Ishikawa (cell line): Measurements from ENCODE around the gene ATG4C.
A peak's percentile ranks its signal among the peaks of the same experiment; 100 is the strongest.

ENCODE experiments used
- CEBPB ChIP-seq: IDR thresholded peaks from 2 replicates; pipeline ENCODE4 v1.6.1; 2012
- CREB1 ChIP-seq: IDR thresholded peaks from 2 replicates; pipeline ENCODE4 v1.6.1; 2012; ENCODE audit warnings: low read depth
- EGR1 ChIP-seq: IDR thresholded peaks from 2 replicates; pipeline ENCODE4 v1.6.1; 2012
- EP300 ChIP-seq: IDR thresholded peaks from 2 replicates; pipeline ENCODE4 v1.6.1; 2012; ENCODE audit warnings: borderline replicate concordance
- FOXM1 ChIP-seq: IDR thresholded peaks from 2 replicates; pipeline ENCODE4 v1.6.1; 2012; ENCODE audit warnings: low read depth, borderline replicate concordance
- NFIC ChIP-seq: IDR thresholded peaks from 2 replicates; pipeline ENCODE4 v1.6.1; 2012
- RAD21 ChIP-seq: IDR thresholded peaks from 2 replicates; pipeline ENCODE4 v1.6.1; 2012; ENCODE audit warnings: low read depth
- TAF1 ChIP-seq: IDR thresholded peaks from 2 replicates; pipeline ENCODE4 v1.6.1; 2012; ENCODE audit warnings: low read depth, mild to moderate bottlenecking
- TCF12 ChIP-seq: IDR thresholded peaks from 2 replicates; pipeline ENCODE4 v1.6.1; 2012; ENCODE audit warnings: low read depth
- TEAD4 ChIP-seq: IDR thresholded peaks from 2 replicates; pipeline ENCODE4 v1.6.1; 2012
- YY1 ChIP-seq: IDR thresholded peaks from 2 replicates; pipeline ENCODE4 v1.6.1; 2012; ENCODE audit warnings: low read depth
- ZBTB7A ChIP-seq: IDR thresholded peaks from 2 replicates; pipeline ENCODE4 v1.6.1; 2012; ENCODE audit warnings: low read depth
- TF ChIP-seq, protein P1 (sequence below): IDR thresholded peaks from 2 replicates; pipeline ENCODE4 v1.6.1; 2012; ENCODE audit warnings: low read depth, mild to moderate bottlenecking
- TF ChIP-seq, protein P2 (sequence below): IDR thresholded peaks from 2 replicates; pipeline ENCODE4 v1.6.1; 2012
- TF ChIP-seq, protein P3 (sequence below): IDR thresholded peaks from 2 replicates; pipeline ENCODE4 v1.6.1; 2012

ATG4C gene

DNA sequence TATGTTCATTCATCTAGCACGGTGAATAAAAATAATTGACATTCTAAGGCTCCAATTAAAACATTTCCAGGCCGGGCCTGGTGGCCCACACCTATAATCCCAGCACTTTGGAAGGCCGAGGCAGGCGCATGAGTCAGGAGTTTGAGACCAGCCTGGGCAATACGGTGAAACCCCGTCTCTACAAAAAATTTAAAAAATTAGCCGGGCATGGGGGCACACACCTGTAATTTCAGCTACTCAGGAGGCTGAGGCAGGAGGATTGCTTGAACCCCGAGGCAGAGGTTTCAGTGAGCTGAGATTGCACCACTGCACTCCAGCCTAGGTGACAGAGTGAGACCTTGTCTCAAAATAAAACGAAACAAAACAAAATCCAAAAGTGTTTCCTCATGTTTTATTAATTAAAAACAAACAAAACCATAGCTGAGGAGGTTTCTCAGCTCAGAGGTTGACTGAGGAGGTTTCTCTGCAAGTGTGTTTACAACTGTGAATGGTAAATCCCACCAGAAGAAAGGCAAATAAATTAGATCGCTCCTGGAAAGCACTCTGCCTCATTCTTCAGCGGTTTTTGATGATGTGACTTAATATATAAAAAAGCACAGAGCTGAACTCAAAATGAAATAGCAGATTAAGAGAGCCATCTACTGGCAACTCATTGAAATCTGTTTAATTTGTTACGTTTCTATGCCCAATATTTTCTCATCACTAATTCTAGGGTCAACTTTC lies 37.7 kb upstream of the ATG4C start:
- TF ChIP-seq RAD21 (peak; percentile 84), CREB1 (no peak)

DNA sequence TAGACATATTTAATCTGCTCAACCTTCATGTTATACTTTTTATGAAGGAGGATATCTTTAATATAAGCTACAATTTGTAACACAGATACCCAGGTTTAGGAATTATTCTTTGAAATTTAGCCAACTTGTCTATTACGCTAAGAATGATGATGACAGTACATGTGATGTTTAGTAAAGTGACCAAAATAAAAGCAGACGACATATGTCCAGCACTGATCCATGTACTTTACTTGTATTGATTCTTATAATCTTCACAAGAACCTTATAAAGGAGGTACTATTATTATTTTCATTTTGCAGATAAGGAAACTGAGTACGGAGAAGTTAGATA lies 37.2 kb upstream of the ATG4C start:
- TF ChIP-seq TEAD4 (no peak), ZBTB7A (no peak), CREB1 (no peak), TCF12 (no peak), EP300 (no peak), NFIC (no peak), YY1 (no peak), EGR1 (no peak), TAF1 (no peak), RAD21 (no peak), FOXM1 (no peak), CEBPB (no peak)
- TF ChIP-seq, protein P1, sequence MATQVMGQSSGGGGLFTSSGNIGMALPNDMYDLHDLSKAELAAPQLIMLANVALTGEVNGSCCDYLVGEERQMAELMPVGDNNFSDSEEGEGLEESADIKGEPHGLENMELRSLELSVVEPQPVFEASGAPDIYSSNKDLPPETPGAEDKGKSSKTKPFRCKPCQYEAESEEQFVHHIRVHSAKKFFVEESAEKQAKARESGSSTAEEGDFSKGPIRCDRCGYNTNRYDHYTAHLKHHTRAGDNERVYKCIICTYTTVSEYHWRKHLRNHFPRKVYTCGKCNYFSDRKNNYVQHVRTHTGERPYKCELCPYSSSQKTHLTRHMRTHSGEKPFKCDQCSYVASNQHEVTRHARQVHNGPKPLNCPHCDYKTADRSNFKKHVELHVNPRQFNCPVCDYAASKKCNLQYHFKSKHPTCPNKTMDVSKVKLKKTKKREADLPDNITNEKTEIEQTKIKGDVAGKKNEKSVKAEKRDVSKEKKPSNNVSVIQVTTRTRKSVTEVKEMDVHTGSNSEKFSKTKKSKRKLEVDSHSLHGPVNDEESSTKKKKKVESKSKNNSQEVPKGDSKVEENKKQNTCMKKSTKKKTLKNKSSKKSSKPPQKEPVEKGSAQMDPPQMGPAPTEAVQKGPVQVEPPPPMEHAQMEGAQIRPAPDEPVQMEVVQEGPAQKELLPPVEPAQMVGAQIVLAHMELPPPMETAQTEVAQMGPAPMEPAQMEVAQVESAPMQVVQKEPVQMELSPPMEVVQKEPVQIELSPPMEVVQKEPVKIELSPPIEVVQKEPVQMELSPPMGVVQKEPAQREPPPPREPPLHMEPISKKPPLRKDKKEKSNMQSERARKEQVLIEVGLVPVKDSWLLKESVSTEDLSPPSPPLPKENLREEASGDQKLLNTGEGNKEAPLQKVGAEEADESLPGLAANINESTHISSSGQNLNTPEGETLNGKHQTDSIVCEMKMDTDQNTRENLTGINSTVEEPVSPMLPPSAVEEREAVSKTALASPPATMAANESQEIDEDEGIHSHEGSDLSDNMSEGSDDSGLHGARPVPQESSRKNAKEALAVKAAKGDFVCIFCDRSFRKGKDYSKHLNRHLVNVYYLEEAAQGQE = no peak
- TF ChIP-seq, protein P2, sequence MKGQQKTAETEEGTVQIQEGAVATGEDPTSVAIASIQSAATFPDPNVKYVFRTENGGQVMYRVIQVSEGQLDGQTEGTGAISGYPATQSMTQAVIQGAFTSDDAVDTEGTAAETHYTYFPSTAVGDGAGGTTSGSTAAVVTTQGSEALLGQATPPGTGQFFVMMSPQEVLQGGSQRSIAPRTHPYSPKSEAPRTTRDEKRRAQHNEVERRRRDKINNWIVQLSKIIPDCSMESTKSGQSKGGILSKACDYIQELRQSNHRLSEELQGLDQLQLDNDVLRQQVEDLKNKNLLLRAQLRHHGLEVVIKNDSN = no peak
- TF ChIP-seq, protein P3, sequence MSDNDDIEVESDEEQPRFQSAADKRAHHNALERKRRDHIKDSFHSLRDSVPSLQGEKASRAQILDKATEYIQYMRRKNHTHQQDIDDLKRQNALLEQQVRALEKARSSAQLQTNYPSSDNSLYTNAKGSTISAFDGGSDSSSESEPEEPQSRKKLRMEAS = no peak

DNA sequence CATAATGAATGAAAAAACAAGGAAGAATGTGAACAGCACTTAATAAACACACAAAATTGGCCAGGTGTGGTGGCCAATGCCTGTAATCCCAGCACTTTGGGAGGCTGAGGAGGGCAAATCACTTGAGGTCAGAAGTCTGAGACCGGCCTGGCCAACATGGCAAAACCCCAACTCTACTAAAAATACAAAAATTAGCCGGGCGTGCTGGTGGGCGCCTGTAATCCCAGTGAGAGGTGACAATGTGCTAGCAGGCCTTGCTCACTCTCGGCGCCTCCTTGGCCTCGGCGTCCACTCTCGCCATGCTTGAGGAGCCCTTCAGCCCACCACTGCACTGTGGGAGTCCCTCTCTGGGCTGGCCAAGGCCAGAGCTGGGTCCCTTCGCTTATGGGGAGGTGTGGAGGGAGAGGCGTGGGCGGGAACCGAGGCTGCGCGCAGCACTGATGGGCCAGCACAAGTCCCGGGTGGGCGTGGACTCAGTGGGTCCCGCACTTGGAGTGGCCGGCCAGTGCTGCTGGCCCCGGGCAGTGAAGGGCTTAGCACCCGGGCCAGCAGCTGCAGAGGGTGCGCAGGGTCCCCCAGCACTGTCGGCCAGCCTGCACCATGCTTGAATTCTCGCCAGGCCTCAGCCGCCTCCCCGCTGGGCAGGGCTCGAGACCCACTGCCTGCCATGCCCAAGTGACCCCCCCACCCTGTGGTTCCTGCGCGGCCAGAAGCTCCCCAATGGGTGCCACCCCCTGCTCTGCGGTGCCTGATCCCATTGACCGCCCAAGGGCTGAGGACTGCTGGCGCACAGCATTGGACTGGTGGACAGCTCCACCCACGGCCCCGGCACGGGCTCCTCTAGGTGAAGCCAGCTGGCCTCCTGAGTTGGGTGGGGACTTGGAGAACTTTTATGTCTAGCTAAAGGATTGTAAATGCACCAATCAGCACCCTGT lies 30.6 kb upstream of the ATG4C start:
- TF ChIP-seq TCF12 (no peak), EGR1 (no peak), EP300 (no peak), FOXM1 (no peak)

DNA sequence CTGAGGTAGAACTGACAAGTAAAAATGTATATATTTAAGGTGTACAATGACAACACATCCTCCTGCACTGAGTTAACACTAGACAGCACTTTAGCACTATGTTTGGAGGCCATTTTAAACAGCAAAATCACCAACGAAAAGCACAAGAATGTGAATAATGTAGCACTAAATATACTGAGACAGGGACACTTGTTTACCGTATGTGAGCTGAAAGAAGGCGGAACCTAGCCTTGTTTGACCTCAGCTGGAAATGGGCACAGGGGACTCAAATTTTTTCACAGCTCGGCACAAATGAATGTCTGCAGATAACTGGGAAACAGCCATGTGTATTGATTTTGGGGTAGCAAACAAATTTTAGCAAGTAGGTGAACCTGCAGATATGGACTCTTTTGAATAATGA lies 18.0 kb upstream of the ATG4C start:
- no peak for TF ChIP-seq CEBPB
- TF ChIP-seq, protein P3 = no peak
- no peak for TF ChIP-seq FOXM1
- TF ChIP-seq EP300 = no peak
- no peak for TF ChIP-seq CREB1
- no peak for TF ChIP-seq YY1
- TF ChIP-seq ZBTB7A = no peak
- TF ChIP-seq TEAD4 = no peak
- TF ChIP-seq EGR1 = no peak
- TF ChIP-seq TCF12 = no peak

DNA sequence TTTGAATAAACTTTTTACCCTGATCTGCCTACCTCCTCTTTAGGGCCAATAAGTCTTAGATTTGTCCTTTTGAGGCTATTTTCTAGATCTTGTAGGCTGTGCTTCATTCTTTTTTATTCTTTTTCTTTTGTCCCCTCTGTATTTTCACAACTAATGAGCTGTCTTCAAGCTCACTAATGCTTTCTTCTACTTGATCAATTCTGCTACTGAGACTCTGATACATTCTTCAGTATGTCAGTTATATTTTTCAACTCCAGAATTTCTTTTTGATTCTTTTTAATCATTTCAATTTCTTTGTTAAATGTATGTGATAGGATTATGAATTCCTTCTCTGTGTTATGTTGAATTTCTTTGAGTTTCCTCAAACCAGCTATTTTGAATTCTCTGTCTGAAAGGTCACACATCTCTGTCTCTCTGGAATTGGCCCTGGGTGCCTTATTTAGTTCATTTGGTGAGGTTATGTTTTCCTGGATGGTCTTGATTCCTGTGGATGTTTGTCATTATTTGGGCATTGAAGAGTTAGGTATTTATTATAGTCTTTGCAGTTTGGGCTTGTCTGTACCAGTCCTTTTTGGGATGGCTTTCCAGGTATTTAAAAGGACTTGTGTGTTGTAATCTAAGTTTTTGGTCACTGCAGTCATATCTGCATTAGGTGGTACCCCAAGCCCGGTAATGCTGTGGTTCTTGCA lies 11.2 kb upstream of the ATG4C start:
- TF ChIP-seq TAF1 = no peak
- TF ChIP-seq, protein P2 = no peak
- no peak for TF ChIP-seq ZBTB7A
- TF ChIP-seq FOXM1 = no peak
- no peak for TF ChIP-seq TCF12
- TF ChIP-seq, protein P3 = no peak
- TF ChIP-seq YY1 = no peak
- TF ChIP-seq, protein P1 = no peak
- no peak for TF ChIP-seq CREB1
- TF ChIP-seq EP300 = no peak
- TF ChIP-seq RAD21 = no peak
- no peak for TF ChIP-seq EGR1
- TF ChIP-seq TEAD4 = no peak
- no peak for TF ChIP-seq NFIC
- no peak for TF ChIP-seq CEBPB
